Lower leg skin (tissue), 3 donors: ENCODE results near the gene DTYMK.

Source experiments
- POLR2A ChIP-seq, 2 donors: fragments of 450-650 bp; IDR thresholded peaks; one replicate each; pipeline ENCODE4 v1.6.1; 2016 to 2017; ENCODE audit warnings: antibody characterized with exemption in 2 of 2, mild to moderate bottlenecking in 1 of 2, moderate library complexity in 1 of 2
- TF ChIP-seq, protein P1 (sequence below), 3 donors: fragments of 450-650 bp; IDR thresholded peaks; one replicate each; pipeline ENCODE4 v1.5.1; 2016; ENCODE audit warnings: antibody characterized with exemption in 3 of 3, mild to moderate bottlenecking in 3 of 3, moderate library complexity in 2 of 3

DNA sequence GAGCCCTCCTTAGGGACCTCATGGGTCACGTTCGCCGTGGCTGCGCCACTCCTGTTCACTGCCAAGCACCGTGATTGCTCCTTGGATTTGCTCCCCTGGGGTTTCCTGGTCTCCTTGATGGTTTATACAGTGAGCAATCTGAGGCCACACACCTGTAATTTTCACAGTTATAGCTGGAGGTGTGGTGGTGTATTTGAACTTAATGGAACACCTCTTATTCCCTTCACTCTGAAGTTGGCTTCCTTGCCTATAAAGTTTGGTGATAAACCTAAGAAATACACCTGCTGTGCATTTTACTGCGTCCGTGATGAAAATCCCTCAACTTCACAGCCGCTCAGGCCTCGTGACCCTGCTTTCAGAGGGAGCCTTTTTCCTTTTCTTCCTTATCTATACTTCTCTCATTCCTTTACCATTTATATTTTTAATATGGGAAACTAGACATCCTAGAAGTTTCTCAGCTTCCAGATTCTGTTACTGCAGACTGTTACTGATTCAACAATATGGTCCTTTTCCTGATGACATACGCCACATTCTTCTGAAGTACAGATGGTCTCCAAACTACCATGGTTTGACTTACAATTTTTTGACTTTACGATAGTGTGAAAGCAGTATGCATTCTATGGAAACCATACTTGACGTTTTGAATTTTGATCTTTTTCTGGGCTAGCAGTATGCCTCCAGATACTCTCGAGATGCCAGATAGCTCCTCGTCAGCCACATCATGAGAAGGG is 40.5 kb downstream of the DTYMK start:
- TF ChIP-seq, protein P1, sequence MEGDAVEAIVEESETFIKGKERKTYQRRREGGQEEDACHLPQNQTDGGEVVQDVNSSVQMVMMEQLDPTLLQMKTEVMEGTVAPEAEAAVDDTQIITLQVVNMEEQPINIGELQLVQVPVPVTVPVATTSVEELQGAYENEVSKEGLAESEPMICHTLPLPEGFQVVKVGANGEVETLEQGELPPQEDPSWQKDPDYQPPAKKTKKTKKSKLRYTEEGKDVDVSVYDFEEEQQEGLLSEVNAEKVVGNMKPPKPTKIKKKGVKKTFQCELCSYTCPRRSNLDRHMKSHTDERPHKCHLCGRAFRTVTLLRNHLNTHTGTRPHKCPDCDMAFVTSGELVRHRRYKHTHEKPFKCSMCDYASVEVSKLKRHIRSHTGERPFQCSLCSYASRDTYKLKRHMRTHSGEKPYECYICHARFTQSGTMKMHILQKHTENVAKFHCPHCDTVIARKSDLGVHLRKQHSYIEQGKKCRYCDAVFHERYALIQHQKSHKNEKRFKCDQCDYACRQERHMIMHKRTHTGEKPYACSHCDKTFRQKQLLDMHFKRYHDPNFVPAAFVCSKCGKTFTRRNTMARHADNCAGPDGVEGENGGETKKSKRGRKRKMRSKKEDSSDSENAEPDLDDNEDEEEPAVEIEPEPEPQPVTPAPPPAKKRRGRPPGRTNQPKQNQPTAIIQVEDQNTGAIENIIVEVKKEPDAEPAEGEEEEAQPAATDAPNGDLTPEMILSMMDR (IDR thresholded peaks at IDR 0.05), result no peak
- no peak for TF ChIP-seq POLR2A (IDR thresholded peaks at IDR 0.05)
